Left renal pelvis (tissue), 4 donors: ENCODE results near the gene ZNF831. TPM values are rescaled to one million over a fixed set of nuclear protein-coding genes. Genes with fewer than 3 reads are reported as not detected.

Source experiments
- DNase-seq, 4 donors: peaks; one replicate each; pipeline ENCODE4 v3.0.0-alpha.2; 2013; ENCODE audit warnings: low read depth in 4 of 4, low spot score in 3 of 4
- polyA plus RNA-seq, 4 donors: library from polyadenylated mRNA; unstranded; fragments of 120-200 nt; gene quantifications; one replicate each; pipeline ENCODE4 v1.2.1, GENCODE V29; 2013; ENCODE audit not compliant: insufficient read length in 4 of 4

The ZNF831 gene
- polyA plus RNA-seq, 4 donors, result 0.06 to 0.11 (median 0.09) TPM

DNA sequence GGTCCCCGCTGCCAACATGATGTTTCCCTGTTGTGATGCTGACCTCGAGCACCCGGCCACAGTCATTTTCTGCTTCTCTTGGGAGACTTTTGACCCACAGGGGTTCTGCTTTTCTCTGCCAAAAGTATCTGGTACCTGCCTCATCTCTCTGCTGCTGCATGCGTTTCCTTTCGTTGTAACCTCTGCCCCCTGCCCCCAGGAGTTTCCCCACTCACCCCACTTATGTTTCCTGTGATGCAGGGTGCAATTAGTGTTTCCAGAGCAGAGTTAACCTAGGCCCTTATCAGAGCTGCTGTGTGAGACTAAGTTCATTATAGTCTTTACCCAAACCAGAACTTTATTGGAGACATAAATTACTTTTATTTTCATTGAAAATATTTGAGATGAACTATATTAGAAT, 71.6 kb downstream of the ZNF831 start:
- DNase-seq, result no peak

DNA sequence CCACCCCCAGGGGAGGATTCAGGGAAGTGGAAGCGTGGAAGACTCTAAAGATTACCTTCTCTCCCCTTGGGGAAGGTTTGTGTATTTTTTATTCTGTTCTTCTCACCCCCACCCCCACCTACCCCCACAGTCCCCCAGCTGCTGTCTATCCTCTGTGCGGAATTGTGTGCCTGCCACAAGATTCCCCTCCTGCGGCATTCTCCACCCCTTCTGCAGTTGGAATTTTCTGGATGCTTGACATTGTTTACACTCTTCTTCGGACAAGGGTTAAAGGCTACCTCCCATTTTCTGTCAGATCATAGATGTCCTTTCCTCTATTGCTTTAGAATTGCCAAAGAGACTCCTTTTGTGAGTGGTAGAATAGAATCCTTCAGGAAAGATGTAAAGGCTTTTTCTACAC, 76.4 kb downstream of the ZNF831 start:
- no peak for DNase-seq

DNA sequence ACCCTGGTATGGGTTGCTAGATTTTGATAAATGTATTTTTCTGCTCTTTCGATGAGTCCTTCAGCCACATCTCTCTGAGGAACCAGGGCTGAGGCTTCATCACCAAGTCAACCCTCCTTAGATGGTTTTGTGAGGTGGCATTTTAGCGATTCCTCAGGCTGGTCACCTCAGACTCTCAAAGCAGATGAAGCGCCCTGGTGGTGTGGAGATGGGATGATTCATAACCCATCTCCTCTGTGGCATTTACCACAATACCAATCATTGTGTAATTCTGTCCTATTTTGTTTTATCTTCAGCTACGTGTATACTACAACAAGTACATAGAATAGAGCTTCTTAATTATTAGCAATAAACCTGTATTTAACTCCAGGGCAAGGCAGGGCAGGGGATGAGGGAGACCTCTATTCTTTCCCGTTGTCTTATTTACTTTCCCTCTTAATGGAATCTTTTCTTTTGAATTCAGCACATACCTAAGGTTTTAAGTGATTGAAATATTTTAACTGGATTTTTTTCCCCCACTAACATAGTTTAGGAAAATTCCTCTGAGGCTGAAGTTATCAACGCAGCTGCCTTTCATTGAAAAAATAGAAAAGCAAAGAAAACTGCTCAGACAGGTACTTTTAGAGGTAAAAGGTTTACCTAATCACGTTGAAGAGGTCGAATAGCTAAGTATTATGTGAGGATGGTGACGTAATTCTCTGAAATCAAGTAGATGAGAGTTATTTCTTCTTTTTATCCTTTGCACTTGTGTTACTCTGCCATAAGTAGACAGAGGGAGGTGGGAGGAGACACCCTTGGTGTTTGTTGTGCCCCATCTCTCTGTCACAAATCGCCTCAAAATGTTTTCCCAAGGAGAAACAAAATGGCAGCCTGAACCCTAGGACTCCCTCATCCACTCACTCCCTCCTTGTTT, 79.3 kb downstream of the ZNF831 start:
- DNase-seq, result no peak

DNA sequence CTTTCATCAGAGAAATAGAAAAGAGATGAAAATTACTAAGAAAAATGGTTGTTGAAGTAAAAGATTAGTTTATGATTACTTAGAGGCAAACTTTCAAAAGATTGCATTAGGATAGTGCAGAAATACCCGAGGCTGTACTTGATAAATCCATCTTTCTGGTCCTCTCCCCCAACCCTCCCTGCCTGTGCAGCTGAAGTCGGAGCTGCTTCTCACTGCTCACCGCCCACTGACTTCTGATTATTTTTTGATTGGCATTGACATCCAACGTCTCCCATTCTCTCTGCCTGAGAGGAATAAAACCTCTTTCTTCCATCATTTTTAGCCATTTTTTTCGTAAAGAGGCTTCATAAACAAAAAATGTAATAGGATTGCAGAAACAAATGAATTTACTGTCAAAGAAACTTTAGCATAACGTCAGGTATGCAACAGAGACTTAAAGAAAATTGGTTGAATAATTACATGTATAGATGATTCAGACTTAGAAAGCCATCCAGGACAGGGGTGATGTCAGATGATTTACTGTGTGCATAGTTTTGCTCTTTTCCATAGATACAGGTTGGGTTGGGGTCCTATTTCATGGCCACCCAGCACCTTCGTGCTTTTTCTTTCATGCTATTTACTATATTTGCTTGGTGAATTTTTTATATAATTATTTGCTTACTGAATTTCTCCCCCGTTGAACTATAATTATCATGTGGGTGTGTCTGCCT, 83.2 kb downstream of the ZNF831 start:
- no peak for DNase-seq

DNA sequence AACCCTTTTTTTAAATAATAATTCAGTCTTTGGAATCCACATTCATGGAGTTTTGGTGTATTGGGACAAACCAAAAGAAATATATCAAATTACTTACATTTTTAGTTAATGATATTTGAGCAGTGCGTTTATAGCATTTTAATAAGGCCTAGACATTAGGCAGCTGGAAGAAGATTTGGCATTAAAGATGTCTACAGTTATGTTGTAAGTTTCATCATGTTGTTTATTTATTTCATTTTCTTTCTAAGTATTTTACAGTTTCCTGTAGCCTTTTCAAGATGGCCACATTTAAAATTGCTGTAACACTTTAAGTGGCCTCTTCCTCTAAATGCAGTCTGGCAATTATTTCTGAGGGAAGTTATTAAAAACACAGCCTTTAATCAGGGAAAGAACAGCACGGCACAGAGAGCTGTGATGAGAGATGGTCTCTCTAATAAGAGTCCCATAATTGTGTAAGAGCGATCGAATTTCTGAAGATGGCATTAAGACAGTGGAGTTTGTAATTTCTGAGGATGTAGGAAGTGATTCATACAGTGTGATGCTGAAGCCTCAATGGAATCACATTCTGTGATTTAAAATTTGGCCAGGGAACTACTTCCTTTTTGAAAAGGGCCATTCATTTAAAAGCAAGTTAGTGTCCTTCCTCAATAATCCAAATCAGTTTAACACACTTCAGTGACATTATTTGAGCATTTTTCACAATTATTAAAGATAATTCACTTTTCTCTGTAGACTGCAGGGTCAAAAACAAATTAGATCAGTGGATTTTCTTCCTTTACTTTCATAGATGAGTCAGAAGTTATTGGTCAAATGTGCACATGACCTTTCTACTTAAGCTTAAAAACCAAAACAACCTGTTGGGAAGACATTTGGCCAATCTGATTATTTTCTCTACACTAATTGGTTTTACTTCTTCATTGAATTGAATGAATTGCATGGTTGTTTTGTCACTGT, 84.4 kb downstream of the ZNF831 start:
- DNase-seq, result no peak

DNA sequence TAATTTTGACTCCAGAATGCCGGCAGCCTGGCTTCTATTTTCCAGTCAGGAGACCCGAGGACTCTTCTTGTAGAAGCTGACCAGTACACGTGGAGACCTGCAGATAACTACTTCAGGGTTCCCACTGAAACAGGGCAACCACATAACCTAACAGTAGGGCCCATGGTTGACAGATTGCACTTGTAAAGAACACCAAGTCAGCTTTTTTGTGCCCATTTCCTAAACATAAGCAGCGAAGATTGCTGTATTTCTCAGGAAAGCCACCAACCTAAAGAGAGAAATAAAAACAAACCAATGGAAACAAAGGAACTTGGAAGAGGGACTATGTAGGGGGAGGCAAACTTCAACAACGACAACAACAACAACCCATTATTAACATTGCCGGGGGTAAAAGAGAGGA, 86.7 kb downstream of the ZNF831 start:
- DNase-seq, result no peak

DNA sequence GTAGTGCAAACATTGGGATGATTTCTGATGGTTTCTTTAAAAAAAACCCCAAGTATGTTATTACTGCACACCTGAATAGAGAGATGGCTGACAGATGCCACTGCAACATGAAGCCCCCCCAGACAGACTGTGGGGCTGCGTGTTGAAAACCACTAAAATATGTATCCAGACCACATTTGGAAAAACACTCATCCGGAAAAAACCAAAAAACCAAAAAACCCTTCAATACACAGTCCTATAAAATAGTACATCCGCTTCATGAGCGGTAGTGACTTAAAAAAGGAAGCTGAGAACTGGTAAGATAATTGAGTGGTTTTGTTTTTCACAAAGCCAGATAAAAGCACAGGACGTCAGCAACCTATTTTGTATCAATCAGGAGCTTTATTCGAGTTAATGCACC, 89.7 kb downstream of the ZNF831 start:
- DNase-seq, result no peak

DNA sequence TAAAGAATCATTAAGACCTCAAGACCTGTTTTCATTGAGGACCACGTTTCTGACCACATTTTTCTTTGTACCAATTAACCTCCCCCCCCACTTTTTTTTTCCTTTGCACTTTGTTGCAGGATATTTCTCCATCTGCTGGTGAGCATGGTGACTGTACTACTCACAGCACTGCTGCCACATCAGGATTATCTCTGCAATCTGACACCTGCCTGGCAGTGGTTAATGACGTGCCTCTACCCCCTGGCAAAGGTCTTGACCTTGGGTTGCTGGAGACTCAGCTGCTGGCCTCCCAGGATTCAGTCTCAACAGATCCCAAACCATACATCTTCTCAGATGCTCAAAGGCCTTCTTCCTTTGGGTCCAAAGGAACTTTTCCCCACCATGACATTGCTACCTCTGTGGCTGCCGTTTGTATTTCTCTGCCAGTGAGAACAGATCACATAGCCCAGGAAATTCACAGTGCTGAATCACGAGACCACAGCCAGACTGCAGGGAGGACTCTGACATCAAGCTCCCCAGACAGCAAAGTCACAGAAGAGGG, 90.2 kb downstream of the ZNF831 start:
- DNase-seq, result no peak

DNA sequence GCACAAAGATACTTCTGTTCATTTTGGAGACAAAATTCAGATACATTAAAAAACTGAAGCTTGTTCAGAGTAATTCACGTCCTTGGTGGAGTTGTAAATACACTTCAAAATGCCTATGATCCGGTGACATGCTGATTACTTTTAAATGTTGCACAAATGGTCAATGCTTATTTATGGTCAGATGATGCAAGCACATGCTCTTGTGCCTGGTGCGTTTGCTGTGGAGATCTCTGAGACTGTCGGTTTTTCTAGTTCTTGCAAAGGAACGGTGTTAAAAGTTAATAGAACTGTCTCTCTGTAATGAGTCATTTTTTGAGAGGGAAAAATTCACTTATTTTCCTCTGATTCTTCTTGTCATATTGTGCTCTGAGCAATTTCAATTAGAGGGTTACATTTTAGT, 91.6 kb downstream of the ZNF831 start:
- no peak for DNase-seq

DNA sequence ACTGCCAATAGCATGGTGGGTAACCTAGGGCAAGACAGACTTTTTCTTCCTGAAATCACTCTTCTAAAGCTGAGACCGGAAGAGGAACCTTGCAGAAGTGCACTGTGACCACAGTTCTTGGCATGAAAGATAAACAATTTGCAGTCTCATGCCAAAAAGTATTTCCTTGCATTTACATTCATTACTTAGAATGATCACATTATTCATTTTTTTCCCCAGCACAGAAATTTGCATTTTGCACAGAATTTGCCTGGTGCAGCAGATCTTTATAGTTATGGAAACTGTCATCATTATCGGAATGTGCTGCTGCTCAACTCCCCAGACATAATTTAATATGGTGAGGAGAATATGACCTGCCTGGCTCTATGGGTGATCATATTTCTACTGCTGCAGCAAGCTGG, 94.6 kb downstream of the ZNF831 start:
- no peak for DNase-seq

DNA sequence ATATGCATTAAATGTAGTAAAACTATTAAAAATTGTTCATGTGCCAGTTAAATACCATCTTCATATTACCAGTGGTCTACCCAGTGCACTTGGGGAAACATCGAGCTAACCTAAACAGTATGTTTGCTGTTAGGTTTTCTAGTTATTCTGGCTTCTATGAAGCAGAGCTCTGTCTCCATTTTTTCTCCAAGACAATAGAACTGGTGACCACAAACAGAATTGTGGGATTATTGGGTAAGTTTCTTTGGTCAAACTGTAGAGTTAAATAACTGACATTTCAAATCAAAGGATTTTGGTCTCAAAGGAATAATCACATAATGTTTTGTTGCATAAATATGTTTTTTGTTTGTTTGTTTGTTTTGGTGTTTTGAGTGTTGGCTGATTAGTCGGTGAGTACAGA, 96.3 kb downstream of the ZNF831 start:
- no peak for DNase-seq

DNA sequence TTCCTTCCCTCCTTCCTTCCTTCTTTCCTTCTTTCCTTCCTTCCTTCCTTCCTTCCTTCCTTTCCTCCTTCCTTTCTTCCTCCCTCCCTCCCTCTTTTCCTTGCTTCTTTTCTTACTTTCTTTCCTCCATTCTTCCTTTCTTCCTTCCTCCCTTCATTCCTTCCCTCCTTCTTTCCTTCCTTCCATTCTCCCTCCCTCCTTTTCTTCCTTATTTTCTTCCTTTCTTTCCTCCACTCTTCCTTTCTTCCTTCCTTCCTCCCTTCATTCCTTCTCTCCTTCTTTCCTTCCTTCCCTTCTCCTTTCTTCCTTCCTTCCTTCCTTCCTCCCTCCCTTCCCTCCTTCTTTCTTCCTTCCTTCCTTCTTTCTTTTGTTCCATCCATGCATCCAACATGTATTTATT, 101.7 kb downstream of the ZNF831 start:
- DNase-seq, result no peak

DNA sequence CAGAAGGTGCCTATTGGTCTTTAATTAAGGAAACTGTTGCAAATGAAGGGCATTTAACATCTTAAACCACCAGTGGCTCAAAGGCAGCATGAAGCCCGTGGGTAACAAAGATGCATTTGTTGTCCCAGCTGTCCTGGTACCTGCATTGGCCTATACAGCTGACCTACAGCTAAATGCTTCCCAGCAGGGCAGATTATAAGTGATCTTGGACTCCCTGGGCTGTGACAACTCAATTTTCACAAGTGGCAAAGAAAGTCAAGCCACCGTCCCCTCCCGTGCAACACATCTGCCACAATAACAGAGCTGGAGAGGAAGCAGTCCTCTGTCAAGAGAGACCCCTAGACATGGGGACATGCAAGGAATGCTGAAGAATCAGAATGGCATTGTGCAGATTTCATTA, 105.2 kb downstream of the ZNF831 start:
- no peak for DNase-seq

DNA sequence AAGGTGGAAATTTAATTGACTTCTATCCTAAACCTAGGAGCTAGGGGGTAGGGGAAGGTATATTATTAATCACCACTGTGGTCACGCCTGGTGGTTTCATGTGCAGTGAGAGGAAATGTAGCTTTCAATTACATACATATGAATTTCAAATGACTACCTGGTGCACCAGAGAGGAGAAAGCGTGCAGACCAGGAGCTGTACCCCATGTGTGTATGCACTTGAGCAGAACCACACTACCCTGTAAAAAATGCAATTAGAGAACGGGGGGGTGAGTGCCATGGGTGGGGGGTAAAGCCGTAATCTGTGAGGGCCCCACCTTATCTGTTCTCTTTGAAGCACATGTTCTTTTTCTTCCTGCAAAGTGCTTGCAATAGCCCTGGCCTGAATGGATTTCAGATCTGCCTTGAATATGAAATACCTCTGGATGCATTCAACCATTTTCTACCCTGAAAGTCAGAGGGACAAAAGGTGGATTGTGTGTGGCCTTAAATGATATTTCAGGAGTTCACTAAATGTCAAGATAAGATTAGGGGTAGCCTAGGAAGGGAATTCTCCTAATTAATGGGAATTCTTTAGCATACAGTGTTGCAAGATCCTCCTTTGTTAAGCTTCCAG, 105.9 kb downstream of the ZNF831 start:
- DNase-seq, result no peak

DNA sequence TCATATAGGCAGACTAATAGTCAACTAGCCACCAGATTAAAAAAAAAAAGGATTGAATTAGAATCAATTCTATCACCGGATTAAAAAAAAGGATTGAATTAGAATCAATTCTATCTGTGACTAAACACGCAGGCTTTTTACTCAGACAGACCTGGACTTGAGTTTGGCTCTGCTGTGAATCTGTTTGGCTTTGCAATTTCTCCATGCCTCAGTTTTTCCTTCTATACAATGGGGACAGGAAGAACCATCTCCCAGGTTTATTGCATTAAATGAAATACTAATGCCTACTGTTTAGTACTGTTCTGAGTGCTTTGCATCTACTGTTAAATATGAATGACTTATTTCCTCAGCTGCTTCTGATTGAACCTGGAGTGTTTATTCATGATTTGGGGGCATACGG, 106.8 kb downstream of the ZNF831 start:
- no peak for DNase-seq

DNA sequence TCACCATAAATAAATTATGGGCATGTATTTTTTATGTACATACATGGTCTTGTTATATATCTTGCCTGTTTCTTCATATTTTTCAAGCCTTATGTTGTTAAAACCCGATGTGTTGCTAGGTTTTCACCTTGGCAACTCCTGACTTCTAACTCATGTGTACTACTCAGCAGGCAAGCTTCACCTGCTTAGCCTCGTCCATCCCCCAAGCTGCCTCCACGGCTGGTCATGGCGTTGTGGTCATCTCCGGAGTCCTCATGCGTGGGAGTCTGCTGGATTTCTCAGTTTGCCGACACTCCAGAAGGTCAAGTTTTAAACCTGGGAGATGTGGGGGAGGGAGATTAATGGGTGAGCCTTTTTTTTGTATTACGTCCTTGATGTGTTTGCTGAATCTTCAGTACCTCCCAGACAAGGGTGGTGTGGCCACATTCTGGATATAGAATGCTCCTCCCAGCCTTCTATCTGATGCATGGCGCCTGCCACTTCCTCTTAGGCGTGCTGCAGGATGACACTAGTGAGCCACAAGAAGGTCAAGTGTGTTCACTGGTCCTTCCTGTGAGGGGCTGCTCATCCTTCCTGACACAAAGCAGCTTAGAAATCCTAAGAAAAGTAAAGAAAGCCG, 110.2 kb downstream of the ZNF831 start:
- DNase-seq, result no peak

DNA sequence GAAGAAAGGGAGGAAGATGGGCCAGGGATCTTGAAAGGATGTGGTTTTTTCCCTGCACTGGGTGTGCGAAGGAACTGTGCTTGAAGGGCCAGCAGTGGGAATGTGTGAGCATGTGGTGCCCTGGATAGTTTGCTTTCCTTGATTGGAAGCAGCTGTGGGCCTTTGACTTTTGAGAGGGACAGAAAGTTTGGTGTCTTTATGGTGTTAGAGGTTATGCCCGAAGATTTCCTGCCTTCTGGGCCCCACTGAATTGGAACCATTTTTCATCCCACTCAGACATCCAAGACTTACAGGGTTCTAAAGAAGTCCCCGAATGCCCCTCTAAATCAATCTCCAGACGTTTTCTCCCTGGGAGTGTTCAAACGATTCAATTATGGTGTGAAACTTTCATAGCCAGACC, 113.3 kb downstream of the ZNF831 start:
- DNase-seq, result peak in 1 of 4 donors; percentile 46

DNA sequence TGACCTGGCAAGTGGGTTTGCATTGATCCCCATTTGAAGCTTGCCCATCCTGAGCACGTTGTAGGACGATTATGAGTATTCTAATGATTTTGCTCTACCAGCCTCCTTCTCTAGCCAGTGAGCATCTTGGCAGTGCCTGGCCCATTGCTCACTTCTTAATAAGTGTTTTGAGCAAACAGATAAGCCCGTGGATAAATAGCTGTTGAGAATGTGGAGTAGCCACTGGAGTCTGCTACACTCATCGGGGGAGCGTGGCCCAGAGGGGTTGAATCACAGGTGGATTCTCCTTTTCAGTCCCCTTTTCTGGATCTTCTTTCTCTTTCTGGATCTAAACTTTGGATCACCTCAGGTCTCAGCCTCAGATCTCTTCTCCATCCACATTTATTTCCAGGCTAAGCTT, 120.8 kb downstream of the ZNF831 start:
- DNase-seq, result no peak

DNA sequence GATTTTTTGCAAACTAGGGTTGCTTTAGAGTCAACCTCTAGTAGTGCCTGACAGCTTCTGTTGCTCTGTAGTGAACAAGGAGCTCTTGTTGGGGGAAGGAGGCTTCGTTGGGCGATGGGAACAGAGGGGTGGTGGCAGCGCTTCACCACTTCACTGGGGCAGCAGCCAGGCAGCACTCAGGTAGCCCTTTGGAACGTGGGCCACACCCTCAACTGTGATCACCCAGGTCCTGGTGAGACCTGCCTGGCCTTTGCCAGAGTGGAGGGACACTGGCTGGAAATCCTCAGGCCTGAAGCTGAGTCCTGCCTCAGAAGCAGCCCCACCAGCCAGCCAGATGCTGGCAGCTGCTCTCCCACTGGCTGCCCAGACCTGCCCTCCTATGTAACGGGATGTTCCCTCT, 126.4 kb downstream of the ZNF831 start:
- DNase-seq, result no peak
